Measurements from ENCODE around the gene TSPOAP1.

TSPOAP1 gene

DNA sequence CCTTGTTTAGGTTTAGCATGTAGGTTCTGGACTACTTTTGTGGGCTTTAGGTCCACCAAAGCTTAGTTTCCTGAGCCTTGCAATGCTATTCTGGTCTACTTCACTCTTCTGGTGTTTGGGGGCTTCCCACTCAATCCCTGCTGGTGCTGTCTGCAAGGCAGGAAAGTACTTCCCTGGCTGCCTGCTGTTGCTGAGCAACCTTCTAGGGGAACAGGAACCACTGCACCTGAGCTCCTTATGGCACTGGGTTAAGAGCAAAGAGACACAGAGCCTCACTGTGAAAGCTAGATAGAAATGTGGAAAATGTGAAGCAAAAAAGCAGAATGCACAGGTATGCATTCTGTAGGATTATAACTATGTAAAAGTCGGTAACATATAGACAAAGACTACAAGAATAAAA lies 64.8 kb downstream of the TSPOAP1 start:
- no peak for DNase-seq (ENCODE audit: low read depth in 2 of 2)

DNA sequence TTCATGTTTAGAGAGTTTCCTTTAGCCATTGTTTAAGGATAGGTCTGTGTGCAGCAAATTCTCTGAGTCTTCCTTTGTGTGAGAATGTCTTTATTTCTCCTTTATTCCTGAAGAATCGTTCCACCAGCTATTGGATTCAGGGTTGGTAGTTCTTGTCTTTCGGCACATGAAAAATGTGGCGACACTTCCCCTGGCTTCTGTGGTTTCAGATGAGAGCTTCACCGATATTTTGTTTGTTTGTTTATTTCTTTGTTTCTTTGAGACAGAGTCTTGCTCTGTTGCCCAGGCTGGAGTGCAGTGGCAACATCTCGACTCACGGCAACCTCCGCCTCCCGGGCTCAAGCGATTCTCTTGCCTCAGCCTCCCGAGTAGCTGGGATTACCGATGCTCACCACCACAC lies 66.4 kb downstream of the TSPOAP1 start:
- DNase-seq (ENCODE audit: low read depth in 2 of 2) = no peak

DNA sequence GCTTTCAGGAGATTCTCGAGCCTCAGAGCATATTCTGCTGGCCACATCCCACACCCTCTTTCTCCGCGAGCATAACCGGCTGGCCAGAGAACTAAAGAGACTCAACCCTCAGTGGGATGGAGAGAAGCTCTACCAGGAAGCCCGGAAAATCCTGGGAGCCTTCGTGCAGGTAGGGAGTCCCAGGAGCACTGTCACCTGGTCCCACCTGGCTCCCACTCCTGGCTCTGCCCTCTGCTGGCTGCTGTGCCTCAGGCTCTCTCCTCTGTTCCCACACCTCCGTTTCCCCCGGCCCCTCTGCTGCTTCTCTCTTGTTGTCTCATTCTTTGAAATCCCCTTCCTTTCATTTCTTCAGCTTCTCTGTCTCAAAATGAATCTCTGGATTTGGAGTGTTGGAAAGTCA lies 73.8 kb downstream of the TSPOAP1 start:
- no peak for DNase-seq (ENCODE audit: low read depth in 2 of 2)

DNA sequence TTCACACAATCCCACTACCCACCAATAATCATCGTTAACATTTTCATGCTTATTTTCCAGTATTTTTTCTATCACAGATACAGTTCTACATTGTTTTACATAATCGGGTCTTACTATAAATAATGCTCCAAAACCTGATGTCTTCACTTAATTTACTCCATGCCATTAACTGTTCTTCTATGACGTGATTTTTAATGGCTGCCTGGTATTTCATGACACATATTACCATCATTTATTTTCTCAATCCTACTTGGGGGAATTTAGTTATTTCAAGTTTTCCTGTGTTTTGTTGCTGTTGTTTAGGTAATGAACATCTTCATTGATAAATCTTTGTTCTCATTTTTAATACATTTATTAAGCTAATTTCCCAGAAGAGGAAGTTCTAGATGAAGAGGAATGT lies 75.5 kb downstream of the TSPOAP1 start:
- DNase-seq (ENCODE audit: low read depth in 2 of 2) = no peak

DNA sequence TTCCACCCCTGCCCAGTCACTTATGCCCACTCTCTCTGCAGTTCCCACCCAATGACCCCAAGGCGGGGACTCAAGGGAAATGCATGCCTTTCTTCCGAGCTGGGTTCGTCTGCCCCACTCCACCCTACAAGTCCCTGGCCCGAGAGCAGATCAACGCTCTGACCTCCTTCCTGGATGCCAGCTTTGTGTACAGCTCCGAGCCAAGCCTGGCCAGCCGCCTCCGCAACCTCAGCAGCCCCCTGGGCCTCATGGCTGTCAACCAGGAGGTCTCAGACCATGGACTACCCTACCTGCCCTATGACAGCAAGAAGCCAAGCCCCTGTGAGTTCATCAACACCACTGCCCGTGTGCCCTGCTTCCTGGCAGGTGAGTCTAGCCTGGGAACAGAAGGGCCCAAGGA lies 76.5 kb downstream of the TSPOAP1 start:
- DNase-seq (ENCODE audit: low read depth in 2 of 2) = no peak
